Measurements from ENCODE around the gene SLC5A5.

The SLC5A5 gene

GRCh38 chr19:17926044-17926443, 54.3 kb downstream of the SLC5A5 start:
- H3K4me3 ChIP-seq (ENCODE audit: low read depth, low read length) = no peak overlapping the region
- no peak for DNase-seq (ENCODE audit: low read depth)
- TF ChIP-seq CTCF (conservative IDR thresholded peaks at IDR 0.05; ENCODE audit: low read depth, low read length) = no peak

DNA sequence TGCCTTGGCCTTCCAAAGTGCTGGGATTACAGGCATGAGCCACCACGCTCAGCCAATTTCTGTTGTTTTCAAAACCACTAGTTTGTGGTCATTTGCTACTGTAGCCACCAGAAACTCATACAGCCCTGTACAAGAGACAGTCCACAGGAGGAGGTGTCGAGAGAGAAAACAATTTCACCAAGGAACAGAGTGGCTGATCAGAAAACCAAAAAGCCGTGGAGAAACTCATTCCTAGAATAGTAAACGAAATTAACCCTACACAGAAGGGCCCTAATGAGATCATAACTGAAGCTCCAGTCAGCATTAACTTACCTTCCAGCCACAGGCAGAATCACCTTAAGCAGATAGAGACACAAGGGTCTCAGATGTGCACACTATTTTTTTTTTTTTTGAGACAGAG, 57.3 kb downstream of the SLC5A5 start:
- DNase-seq (ENCODE audit: low read depth) = no peak
- no peak for TF ChIP-seq CTCF (conservative IDR thresholded peaks at IDR 0.05; ENCODE audit: low read depth, low read length)
- no peak overlapping the region for H3K4me3 ChIP-seq (ENCODE audit: low read depth, low read length)

- H3K4me3 ChIP-seq (ENCODE audit: low read depth, low read length) = no peak overlapping the region
- no peak for DNase-seq (ENCODE audit: low read depth)
Observed at GRCh38 chr19:17931532-17932191, 59.9 kb downstream of the SLC5A5 start.

GRCh38 chr19:17932485-17933338, 61.0 kb downstream of the SLC5A5 start, which contains the start of gene CCDC124:
Gene CCDC124 (plus strand): TSS chr19:17933015. CDS start chr19:17936421, 3,406 bp downstream.
- peak within 1 kb of the TSS; percentile 94 for H3K4me3 ChIP-seq (ENCODE audit: low read depth, low read length)
- DNase-seq (ENCODE audit: low read depth) = peak; percentile 96
- peak; percentile 98 for TF ChIP-seq CTCF (conservative IDR thresholded peaks at IDR 0.05; ENCODE audit: low read depth, low read length)

More at GRCh38 chr19:17931532-17932191, 59.9 kb downstream of the SLC5A5 start:
- TF ChIP-seq CTCF (conservative IDR thresholded peaks at IDR 0.05; ENCODE audit: low read depth, low read length) = no peak

DNA sequence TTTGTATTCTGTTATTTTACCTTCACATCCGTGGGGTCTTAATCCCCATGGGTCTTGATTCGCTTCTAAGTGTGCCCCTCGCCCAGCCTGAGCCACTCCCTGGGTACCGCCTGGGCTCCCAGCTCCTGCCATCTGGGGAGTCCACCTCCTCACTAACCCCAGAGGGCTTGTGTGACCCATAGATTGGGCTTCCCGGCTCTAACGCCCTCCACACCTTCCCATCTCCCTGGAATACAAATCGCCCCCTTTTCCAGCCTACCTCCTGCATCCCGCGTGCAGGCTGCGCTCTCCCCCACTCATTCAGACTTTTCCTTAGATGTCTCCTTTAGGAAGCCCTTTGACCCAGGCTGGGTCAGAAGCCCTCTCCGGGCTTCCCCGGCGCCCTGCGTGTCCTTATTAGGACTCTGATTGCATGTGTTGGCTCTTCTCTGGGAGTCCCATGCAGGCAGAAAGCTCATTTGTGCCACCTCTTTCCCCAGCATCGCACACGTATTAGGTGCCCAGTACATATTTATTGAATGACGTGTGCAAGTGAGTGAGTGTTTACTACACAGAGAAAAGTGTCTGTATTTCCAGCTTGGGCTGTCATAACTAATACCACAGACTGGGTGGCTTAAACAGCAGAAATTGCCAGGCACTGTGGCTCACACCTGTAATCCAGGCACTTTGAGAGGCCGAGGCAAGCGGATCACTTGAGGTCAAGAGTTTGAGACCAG, 61.8 kb downstream of the SLC5A5 start:
- no peak for TF ChIP-seq CTCF (conservative IDR thresholded peaks at IDR 0.05; ENCODE audit: low read depth, low read length)
- H3K4me3 ChIP-seq (ENCODE audit: low read depth, low read length) = peak overlapping the region; percentile 94
- DNase-seq (ENCODE audit: low read depth) = peak; percentile 54

- no peak for TF ChIP-seq CTCF (conservative IDR thresholded peaks at IDR 0.05; ENCODE audit: low read depth, low read length)
- H3K4me3 ChIP-seq (ENCODE audit: low read depth, low read length) = no peak overlapping the region
- DNase-seq (ENCODE audit: low read depth) = no peak
Observed at GRCh38 chr19:17936379-17936778, 64.6 kb downstream of the SLC5A5 start.

Data from choroid plexus epithelial cell (primary cell).